WTC11 (cell line): Measurements from ENCODE around the gene TRIB2. TPM values are rescaled to one million over a fixed set of nuclear protein-coding genes. Genes with fewer than 3 reads are reported as not detected.

Source experiments
- microRNA-seq: library from miRNA; unstranded; fragments of <30 nt; microRNA quantifications from one replicate; pipeline ENCODE4 v1.2.0, GENCODE V29; 2022; ENCODE audit warnings: borderline number of aligned reads
- total RNA-seq: library from RNA; stranded (reverse); gene quantifications from 3 replicates; pipeline ENCODE4 v1.2.3, GENCODE V29; 2021

The TRIB2 gene
- total RNA-seq, 1 experiment from 2014 or later = 89.3 TPM

Small RNA genes within 50 kb of the gene (microRNA-seq; reads per million reads assigned to microRNA genes)
- not detected for gene MIR3125
